A549 (cell line): Measurements from ENCODE around the gene PRKAR1B. TPM values are rescaled to one million over a fixed set of nuclear protein-coding genes. Genes with fewer than 3 reads are reported as not detected.

Experiments
- ATAC-seq, 2 experiments: fragments of 200-7000 bp in 1 of 2; fragments of >200 bp in 1 of 2; cut with Nextera tagmentation in 1 of 2; cut with Tn5 transposase in 1 of 2; 3 replicates each; pipeline versions ENCODE4 v1.8.0 to v1.9.1; 2018 to 2020; ENCODE audit warnings: mild to moderate bottlenecking in 1 of 2, moderate library complexity in 1 of 2
- CTCF ChIA-PET: fragments of 300-600 bp; sonication (Branson Sonifier 250); formaldehyde crosslinking; extraction: SDS; loops from one replicate; lab custom pipeline; 2021; ENCODE audit warnings: antibody characterized with exemption, inconsistent platforms; lab: Yijun Ruan, JAX
- POLR2A ChIA-PET: fragments of 350-600 bp; formaldehyde crosslinking; extraction: SDS; loops from one replicate; lab custom pipeline; 2021; ENCODE audit warnings: antibody characterized with exemption, inconsistent platforms; lab: Yijun Ruan, JAX
- DNase-seq, 2 experiments: peaks; one replicate each; pipeline versions ENCODE4 v3.0.0 to v3.0.0-alpha.2; 2011 to 2016; ENCODE audit warnings: low read depth in 1 of 2, low spot score in 1 of 2
- FAIRE-seq: peaks from 2 replicates; lab custom pipeline; 2011; peaks lifted over from hg19 to GRCh38; lab: Jason Lieb, UNC
- H3K27ac ChIP-seq, 2 experiments: fragments of >200 bp; sonication (Bioruptor Twin); formaldehyde crosslinking; 3 replicates each; pipeline ENCODE4 v1.5.1; 2016 to 2017
- H3K4me1 ChIP-seq: fragments of >200 bp; sonication (Bioruptor Twin); formaldehyde crosslinking; 3 replicates; pipeline ENCODE4 v1.6.1; 2016
- H3K4me2 ChIP-seq: fragments of >200 bp; sonication (Bioruptor Twin); formaldehyde crosslinking; 3 replicates; pipeline ENCODE4 v1.6.1; 2016
- H3K4me3 ChIP-seq: fragments of >200 bp; sonication (Bioruptor Twin); formaldehyde crosslinking; 3 replicates; pipeline ENCODE4 v1.5.1; 2016
- H3K9me3 ChIP-seq: fragments of >200 bp; sonication (Bioruptor Twin); formaldehyde crosslinking; 3 replicates; pipeline ENCODE4 v1.6.1; 2016
- CBX2 ChIP-seq: fragments of 200-600 bp; sonication (generic); IDR thresholded peaks from 2 replicates; pipeline ENCODE4 v1.6.1; 2016; ENCODE audit warnings: low read depth, mild to moderate bottlenecking, borderline replicate concordance
- CEBPB ChIP-seq, 2 experiments: fragments of >200 bp in 1 of 2; sonication (Bioruptor Twin) in 1 of 2; formaldehyde crosslinking in 1 of 2; IDR thresholded peaks; 2 replicates each; pipeline ENCODE4 v1.6.1; 2012 to 2016
- CHD2 ChIP-seq: fragments of 150-350 bp; IDR thresholded peaks from 2 replicates; pipeline ENCODE4 v1.6.1; 2014; ENCODE audit warnings: low read length; ENCODE audit not compliant: partially characterized antibody
- CHD4 ChIP-seq: fragments of 200-600 bp; sonication (generic); IDR thresholded peaks from 2 replicates; pipeline ENCODE4 v1.6.1; 2016; ENCODE audit warnings: antibody characterized with exemption, mild to moderate bottlenecking, borderline replicate concordance
- EHMT2 ChIP-seq: fragments of 200-600 bp; sonication (generic); IDR thresholded peaks from 2 replicates; pipeline ENCODE4 v1.6.1; 2016; ENCODE audit warnings: antibody characterized with exemption, low read depth, mild to moderate bottlenecking, moderate library complexity
- FOSB ChIP-seq: fragments of 250-450 bp; sonication (Bioruptor Pico); IDR thresholded peaks from 2 replicates; pipeline ENCODE4 v1.5.0; 2020; ENCODE audit warnings: mild to moderate bottlenecking, moderate library complexity
- FOSL2 ChIP-seq, 2 experiments: fragments of 450-650 bp in 1 of 2; fragments of >200 bp in 1 of 2; sonication (Bioruptor Twin) in 1 of 2; formaldehyde crosslinking; IDR thresholded peaks; 2 replicates each; pipeline versions ENCODE4 v1.5.0 to v1.6.1; 2016 to 2020; ENCODE audit warnings: mild to moderate bottlenecking in 1 of 2, moderate library complexity in 1 of 2
- GATA3 ChIP-seq: IDR thresholded peaks from 2 replicates; pipeline ENCODE4 v1.6.1; 2012; ENCODE audit warnings: borderline replicate concordance
- JUN ChIP-seq, 2 experiments: fragments of >200 bp; sonication (Bioruptor Twin); formaldehyde crosslinking; IDR thresholded peaks; 2 replicates in 1 of 2; 3 replicates in 1 of 2; pipeline ENCODE4 v1.6.1; 2016 to 2017
- MAFK ChIP-seq: fragments of 450-650 bp; IDR thresholded peaks from 2 replicates; pipeline ENCODE4 v1.6.1; 2014; ENCODE audit not compliant: partially characterized antibody
- MAZ ChIP-seq: fragments of 150-350 bp; IDR thresholded peaks from 2 replicates; pipeline ENCODE4 v1.6.1; 2014; ENCODE audit warnings: antibody characterized with exemption, low read depth, low read length, borderline replicate concordance
- MYC ChIP-seq: IDR thresholded peaks from 2 replicates; pipeline ENCODE4 v1.6.1; 2012; ENCODE audit warnings: mild to moderate bottlenecking, inconsistent platforms, low read length, improper control_type of control experiment, borderline replicate concordance
- NFE2L2 ChIP-seq: fragments of 150-350 bp; conservative IDR thresholded peaks from 2 replicates; pipeline ENCODE4 v1.6.1; 2014; ENCODE audit warnings: low read length
- PHF8 ChIP-seq: fragments of 200-600 bp; sonication (generic); IDR thresholded peaks from 2 replicates; pipeline ENCODE4 v1.6.1; 2016; ENCODE audit warnings: low read depth, mild to moderate bottlenecking, antibody characterized with exemption, moderate library complexity, borderline replicate concordance
- POLR2A ChIP-seq: IDR thresholded peaks from 2 replicates; pipeline ENCODE4 v1.6.1; 2012; ENCODE audit warnings: mild to moderate bottlenecking, low read length
- POLR2AphosphoS2 ChIP-seq: conservative IDR thresholded peaks from 2 replicates; pipeline ENCODE4 v1.6.1; 2012; ENCODE audit warnings: low read length, improper control_type of control experiment, inconsistent platforms
- RARB ChIP-seq: fragments of 250-450 bp; sonication (Bioruptor Pico); IDR thresholded peaks from 2 replicates; pipeline ENCODE4 v1.8.0; 2021; ENCODE audit warnings: mild to moderate bottlenecking, moderate library complexity
- RFX5 ChIP-seq: fragments of 450-650 bp; IDR thresholded peaks from 2 replicates; pipeline ENCODE4 v1.7.1; 2014; ENCODE audit warnings: antibody characterized with exemption, mild to moderate bottlenecking, moderate library complexity
- RNF2 ChIP-seq: fragments of 200-600 bp; sonication (generic); IDR thresholded peaks from 2 replicates; pipeline ENCODE4 v1.6.1; 2016; ENCODE audit warnings: low read depth, mild to moderate bottlenecking, antibody characterized with exemption, moderate library complexity, borderline replicate concordance
- SREBF2 ChIP-seq: fragments of 450-650 bp; IDR thresholded peaks from 2 replicates; pipeline ENCODE4 v1.6.1; 2014; ENCODE audit warnings: mild to moderate bottlenecking, moderate library complexity
- ZNF302 ChIP-seq: fragments of 250-450 bp; sonication (Bioruptor Pico); IDR thresholded peaks from 2 replicates; pipeline ENCODE4 v1.9.0; 2021; ENCODE audit warnings: inconsistent platforms, mild to moderate bottlenecking, moderate library complexity
- WGBS: methylation state at CpG from one replicate; pipeline ENCODE4 v1.1.6; 2017; ENCODE audit errors: missing lambda C conversion rate; 5-methylcytosine and 5-hydroxymethylcytosine counted together
- polyA plus RNA-seq, 4 experiments: library from polyadenylated mRNA; depleted of rRNA in 3 of 4; stranded (reverse); fragments of >200 nt; fragmentation: RNase III in 1 of 4; extraction: RNeasy Plus Mini Kit Qiagen cat#74134 plus additional on column Dnase treatment in 1 of 4; gene quantifications; 2 replicates in 3 of 4; 3 replicates in 1 of 4; pipeline ENCODE4 v1.2.3, GENCODE V29; 2011 to 2017
- TF ChIP-seq, protein P1 (sequence below): fragments of 250-450 bp; sonication (Bioruptor Pico); IDR thresholded peaks from 2 replicates; pipeline ENCODE4 v1.5.0; 2021; ENCODE audit warnings: mild to moderate bottlenecking, moderate library complexity, borderline replicate concordance
- TF ChIP-seq, protein P2 (sequence below): fragments of 200-600 bp; sonication (generic); IDR thresholded peaks from 2 replicates; pipeline ENCODE4 v1.6.1; 2016; ENCODE audit warnings: antibody characterized with exemption, mild to moderate bottlenecking, moderate library complexity
- TF ChIP-seq, protein P3 (sequence below): fragments of >200 bp; sonication (Bioruptor Twin); formaldehyde crosslinking; IDR thresholded peaks from 2 replicates; pipeline ENCODE4 v1.6.1; 2016
- TF ChIP-seq, protein P4 (sequence below): fragments of 450-650 bp; IDR thresholded peaks from 2 replicates; pipeline ENCODE4 v1.6.1; 2014; ENCODE audit warnings: antibody characterized with exemption
- TF ChIP-seq, protein P5 (sequence below): fragments of >200 bp; sonication (Bioruptor Twin); formaldehyde crosslinking; IDR thresholded peaks from 3 replicates; pipeline ENCODE4 v1.5.1; 2016

PRKAR1B gene
- polyA plus RNA-seq, 2 of the 4 experiments (the other 2 are of a cell fraction) = 10.1 to 33.7 TPM

DNA sequence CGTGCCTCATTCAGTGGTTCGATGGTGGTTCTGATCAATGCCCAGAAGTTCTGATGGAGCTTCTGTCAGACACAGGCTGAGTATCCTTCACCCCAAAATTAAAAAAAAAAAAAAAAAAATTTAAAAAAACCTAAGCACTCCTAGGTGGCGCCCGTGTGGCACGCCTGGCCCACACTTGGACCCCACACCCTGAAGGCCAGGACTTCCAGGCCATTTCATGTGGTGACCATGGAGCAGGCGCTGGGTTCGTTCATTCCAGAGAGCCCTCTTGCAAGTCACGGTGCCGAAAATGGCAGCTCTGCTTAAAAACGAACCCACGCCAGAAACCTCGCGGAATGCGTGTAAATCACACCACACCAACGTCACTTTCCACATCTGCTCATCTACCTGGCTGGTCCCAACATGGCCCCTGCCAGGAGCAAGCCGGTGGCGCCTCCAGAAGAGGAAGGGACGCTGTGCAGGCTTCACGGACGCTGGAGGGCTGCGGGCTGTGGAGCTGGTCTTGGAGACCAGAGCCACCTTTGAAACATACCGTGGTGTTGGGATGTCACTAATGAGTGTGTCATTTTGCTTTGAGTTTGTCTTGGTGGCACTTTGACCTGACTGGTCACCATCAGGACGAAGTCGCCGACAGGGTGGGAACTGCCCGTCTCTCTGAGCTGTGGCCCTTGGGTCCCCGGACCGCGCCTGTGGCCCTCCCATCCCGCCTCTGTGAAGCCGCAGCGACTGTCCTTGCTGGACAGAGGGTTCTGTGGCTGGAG lies 46.0 kb upstream of the PRKAR1B start:
- POLR2A ChIA-PET = no interaction called here

DNA sequence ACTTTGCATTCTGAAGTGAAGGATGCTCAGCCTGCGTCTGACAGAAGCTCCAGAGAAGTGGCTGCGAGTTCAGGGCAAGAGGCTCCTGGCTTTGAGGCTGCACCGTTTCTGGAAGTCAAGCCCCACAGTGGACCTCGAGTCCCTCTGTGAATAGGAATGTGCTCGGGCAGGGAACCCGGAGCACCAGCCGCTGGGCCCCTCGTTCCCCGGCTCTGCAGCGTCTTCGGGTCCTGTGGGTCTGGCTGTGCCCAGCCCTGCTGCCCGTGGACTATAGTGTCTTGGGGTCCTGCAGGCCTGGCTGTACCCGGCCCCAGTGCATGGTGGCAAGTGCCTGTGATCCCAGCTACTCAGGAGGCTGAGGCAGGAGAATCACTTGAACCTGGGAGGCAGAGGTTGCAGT lies 45.3 kb upstream of the PRKAR1B start:
- CTCF ChIA-PET = interaction anchor here (0.5 to 3.7 kb wide), 9 partner anchors 8 to 453 kb away, joined by 3 to 19 read pairs (median 4); no protein-coding TSS in a partner anchor

More for the DNA sequence above, 46.0 kb upstream of the PRKAR1B start:
- ATAC-seq (no peak), FAIRE-seq (no peak), DNase-seq (no peak)
- no peak overlapping the region for H3K4me3 ChIP-seq
- 96% methylated on average over 32 of the region's 32 CpGs for WGBS
- H3K4me1 ChIP-seq = peaks cover 9% of the 10 kb centered on the region; the same call in 2 of the 3 replicates
- H3K9me3 ChIP-seq = no peaks in the 10 kb centered on the region
- TF ChIP-seq JUN (IDR thresholded peaks at IDR 0.05) (no peak), SREBF2 (no peak), RARB (CRISPR knock-in tag) (no peak), CEBPB (IDR thresholded peaks at IDR 0.05) (no peak), CHD4 (no peak)
- TF ChIP-seq, protein P1, sequence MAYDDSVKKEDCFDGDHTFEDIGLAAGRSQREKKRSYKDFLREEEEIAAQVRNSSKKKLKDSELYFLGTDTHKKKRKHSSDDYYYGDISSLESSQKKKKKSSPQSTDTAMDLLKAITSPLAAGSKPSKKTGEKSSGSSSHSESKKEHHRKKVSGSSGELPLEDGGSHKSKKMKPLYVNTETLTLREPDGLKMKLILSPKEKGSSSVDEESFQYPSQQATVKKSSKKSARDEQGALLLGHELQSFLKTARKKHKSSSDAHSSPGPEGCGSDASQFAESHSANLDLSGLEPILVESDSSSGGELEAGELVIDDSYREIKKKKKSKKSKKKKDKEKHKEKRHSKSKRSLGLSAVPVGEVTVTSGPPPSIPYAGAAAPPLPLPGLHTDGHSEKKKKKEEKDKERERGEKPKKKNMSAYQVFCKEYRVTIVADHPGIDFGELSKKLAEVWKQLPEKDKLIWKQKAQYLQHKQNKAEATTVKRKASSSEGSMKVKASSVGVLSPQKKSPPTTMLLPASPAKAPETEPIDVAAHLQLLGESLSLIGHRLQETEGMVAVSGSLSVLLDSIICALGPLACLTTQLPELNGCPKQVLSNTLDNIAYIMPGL (CRISPR knock-in tag) = no peak
- no peak overlapping the region for H3K4me2 ChIP-seq
- CTCF ChIA-PET = interaction anchor here (0.5 to 3.7 kb wide), 20 partner anchors 9 to 455 kb away, joined by 3 to 19 read pairs (median 4); no protein-coding TSS in a partner anchor
- no peak overlapping the region for H3K27ac ChIP-seq

DNA sequence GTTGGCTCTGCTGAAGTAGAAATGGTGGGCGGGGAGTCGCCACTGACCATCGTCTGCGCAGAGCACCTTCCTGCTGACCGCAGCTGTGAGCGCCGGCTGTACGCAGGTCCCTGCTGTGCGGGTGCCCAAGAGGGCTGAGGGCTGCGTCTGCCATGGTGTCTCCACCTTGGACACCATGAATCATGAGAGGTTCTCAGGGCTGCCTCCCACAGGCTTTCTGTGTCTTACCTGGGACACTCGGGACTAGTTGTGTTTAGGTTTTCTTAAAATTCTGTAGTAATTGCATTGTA lies 44.9 kb upstream of the PRKAR1B start:
- Histone ChIP-seq H3K4me3 (no peak overlapping the region), H3K4me2 (no peak overlapping the region), H3K4me1 (peaks cover 9% of the 10 kb centered on the region; the same call in 2 of the 3 replicates), H3K9me3 (no peaks in the 10 kb centered on the region), H3K27ac (no peak overlapping the region)
- ATAC-seq (no peak), FAIRE-seq (no peak), DNase-seq (no peak)
- CTCF ChIA-PET = interaction anchor here (1.0 to 2.6 kb wide), 5 partner anchors 16 to 453 kb away, joined by 3 to 15 read pairs (median 4); no protein-coding TSS in a partner anchor
- 92% methylated on average over 11 of the region's 11 CpGs for WGBS
- POLR2A ChIA-PET = no interaction called here
- TF ChIP-seq, protein P2, sequence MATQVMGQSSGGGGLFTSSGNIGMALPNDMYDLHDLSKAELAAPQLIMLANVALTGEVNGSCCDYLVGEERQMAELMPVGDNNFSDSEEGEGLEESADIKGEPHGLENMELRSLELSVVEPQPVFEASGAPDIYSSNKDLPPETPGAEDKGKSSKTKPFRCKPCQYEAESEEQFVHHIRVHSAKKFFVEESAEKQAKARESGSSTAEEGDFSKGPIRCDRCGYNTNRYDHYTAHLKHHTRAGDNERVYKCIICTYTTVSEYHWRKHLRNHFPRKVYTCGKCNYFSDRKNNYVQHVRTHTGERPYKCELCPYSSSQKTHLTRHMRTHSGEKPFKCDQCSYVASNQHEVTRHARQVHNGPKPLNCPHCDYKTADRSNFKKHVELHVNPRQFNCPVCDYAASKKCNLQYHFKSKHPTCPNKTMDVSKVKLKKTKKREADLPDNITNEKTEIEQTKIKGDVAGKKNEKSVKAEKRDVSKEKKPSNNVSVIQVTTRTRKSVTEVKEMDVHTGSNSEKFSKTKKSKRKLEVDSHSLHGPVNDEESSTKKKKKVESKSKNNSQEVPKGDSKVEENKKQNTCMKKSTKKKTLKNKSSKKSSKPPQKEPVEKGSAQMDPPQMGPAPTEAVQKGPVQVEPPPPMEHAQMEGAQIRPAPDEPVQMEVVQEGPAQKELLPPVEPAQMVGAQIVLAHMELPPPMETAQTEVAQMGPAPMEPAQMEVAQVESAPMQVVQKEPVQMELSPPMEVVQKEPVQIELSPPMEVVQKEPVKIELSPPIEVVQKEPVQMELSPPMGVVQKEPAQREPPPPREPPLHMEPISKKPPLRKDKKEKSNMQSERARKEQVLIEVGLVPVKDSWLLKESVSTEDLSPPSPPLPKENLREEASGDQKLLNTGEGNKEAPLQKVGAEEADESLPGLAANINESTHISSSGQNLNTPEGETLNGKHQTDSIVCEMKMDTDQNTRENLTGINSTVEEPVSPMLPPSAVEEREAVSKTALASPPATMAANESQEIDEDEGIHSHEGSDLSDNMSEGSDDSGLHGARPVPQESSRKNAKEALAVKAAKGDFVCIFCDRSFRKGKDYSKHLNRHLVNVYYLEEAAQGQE = no peak
- TF ChIP-seq, protein P3, sequence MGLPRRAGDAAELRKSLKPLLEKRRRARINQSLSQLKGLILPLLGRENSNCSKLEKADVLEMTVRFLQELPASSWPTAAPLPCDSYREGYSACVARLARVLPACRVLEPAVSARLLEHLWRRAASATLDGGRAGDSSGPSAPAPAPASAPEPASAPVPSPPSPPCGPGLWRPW = no peak
- no peak for TF ChIP-seq GATA3
- TF ChIP-seq MAFK = no peak
- TF ChIP-seq MYC = no peak
- no peak for TF ChIP-seq NFE2L2
- no peak for TF ChIP-seq FOSB (CRISPR knock-in tag)
- no peak for TF ChIP-seq RNF2
- no peak for TF ChIP-seq EHMT2
- no peak for TF ChIP-seq MAZ
- no peak for TF ChIP-seq CHD2
- no peak for TF ChIP-seq CBX2
- TF ChIP-seq, protein P4, sequence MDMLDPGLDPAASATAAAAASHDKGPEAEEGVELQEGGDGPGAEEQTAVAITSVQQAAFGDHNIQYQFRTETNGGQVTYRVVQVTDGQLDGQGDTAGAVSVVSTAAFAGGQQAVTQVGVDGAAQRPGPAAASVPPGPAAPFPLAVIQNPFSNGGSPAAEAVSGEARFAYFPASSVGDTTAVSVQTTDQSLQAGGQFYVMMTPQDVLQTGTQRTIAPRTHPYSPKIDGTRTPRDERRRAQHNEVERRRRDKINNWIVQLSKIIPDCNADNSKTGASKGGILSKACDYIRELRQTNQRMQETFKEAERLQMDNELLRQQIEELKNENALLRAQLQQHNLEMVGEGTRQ = no peak
- TF ChIP-seq, protein P5, sequence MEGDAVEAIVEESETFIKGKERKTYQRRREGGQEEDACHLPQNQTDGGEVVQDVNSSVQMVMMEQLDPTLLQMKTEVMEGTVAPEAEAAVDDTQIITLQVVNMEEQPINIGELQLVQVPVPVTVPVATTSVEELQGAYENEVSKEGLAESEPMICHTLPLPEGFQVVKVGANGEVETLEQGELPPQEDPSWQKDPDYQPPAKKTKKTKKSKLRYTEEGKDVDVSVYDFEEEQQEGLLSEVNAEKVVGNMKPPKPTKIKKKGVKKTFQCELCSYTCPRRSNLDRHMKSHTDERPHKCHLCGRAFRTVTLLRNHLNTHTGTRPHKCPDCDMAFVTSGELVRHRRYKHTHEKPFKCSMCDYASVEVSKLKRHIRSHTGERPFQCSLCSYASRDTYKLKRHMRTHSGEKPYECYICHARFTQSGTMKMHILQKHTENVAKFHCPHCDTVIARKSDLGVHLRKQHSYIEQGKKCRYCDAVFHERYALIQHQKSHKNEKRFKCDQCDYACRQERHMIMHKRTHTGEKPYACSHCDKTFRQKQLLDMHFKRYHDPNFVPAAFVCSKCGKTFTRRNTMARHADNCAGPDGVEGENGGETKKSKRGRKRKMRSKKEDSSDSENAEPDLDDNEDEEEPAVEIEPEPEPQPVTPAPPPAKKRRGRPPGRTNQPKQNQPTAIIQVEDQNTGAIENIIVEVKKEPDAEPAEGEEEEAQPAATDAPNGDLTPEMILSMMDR = no peak
- no peak for TF ChIP-seq FOSL2 (IDR thresholded peaks at IDR 0.05)
- TF ChIP-seq FOSL2 (CRISPR knock-in tag; IDR thresholded peaks at IDR 0.05) = no peak
- TF ChIP-seq POLR2AphosphoS2 = no peak
- no peak for TF ChIP-seq ZNF302 (CRISPR knock-in tag)

More for the DNA sequence above, 45.3 kb upstream of the PRKAR1B start:
- no peak overlapping the region for H3K27ac ChIP-seq
- ATAC-seq (no peak), DNase-seq (no peak), FAIRE-seq (no peak)
- H3K4me2 ChIP-seq = no peak overlapping the region
- POLR2A ChIA-PET = no interaction called here
- no peak overlapping the region for H3K4me3 ChIP-seq
- no peaks in the 10 kb centered on the region for H3K9me3 ChIP-seq
- TF ChIP-seq PHF8 (no peak), POLR2A (no peak), FOSB (CRISPR knock-in tag) (no peak), RFX5 (no peak)
- WGBS = 92% methylated on average over 2 of the region's 13 CpGs
- H3K4me1 ChIP-seq = peaks cover 9% of the 10 kb centered on the region; the same call in 2 of the 3 replicates
